GM18526 (cell line): ENCODE measurements around the gene CHN1.

Experiments used
- POLR2A ChIP-seq: IDR thresholded peaks from 3 replicates; pipeline ENCODE4 v1.6.1; 2011; ENCODE audit not compliant: insufficient read length; ENCODE audit errors: extremely low read depth

CHN1 gene, protein sequence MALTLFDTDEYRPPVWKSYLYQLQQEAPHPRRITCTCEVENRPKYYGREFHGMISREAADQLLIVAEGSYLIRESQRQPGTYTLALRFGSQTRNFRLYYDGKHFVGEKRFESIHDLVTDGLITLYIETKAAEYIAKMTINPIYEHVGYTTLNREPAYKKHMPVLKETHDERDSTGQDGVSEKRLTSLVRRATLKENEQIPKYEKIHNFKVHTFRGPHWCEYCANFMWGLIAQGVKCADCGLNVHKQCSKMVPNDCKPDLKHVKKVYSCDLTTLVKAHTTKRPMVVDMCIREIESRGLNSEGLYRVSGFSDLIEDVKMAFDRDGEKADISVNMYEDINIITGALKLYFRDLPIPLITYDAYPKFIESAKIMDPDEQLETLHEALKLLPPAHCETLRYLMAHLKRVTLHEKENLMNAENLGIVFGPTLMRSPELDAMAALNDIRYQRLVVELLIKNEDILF

DNA sequence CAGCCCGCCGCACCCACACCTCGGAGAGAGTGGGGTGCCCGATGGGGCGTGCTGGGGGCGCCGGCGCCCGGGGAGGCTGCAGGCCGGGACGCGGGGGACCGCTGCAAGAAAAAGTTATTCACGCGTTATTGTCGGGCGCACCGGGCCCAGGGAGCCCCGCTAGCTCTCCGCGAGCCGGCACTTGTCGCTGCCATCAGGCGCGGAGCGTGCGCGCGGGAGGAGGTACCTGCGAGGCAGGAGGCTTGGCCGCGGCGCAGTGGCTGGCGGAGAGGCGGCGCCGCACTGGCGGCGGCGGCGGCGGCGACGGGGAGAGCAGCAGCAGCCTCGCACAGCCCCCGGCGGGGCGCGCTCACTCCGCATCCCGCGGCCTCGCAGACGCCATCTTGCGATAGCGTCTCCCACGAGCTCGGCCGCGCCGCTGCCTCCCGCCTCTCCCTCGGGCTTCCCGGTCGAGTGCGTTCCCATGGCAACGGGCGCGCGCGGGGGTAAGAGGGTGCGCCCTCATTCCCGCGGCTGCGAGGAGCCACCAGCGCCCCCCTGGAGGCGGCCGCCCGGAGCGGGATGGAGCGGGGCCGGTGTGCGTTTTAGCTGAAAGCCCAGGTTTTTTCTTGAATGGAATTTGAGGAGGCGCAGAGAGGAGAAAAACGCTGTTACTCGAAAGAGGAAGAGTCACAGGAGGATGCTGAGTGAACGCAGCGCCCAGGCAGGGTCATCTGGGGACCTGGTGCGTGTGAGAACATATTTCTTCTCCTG lies at the start of gene CHN1:
CHN1 (minus strand) TSS at position 402 of the 753 bp plus-strand sequence. CDS start 469 bp downstream, outside the sequence.
- TF ChIP-seq POLR2A = no peak

DNA sequence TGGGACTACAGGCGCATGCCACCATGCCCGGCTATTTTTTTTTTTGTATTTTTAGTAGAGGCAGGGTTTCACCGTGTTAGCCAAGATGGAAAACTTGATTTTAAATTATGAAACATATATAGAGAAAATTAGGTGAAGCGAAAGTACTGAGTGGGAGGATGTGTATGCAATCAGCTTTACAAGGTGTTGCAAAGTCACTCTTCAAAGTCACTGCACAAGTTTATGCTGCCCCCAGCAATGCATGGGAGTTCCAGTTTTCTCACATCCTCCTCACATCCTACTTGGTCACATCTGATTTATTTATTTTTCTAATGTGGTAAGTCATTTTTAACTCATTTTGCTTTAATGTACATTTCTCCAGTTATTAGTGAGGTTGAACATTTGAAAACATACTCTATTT lies 49.2 kb upstream of the CHN1 start:
- TF ChIP-seq POLR2A = no peak

DNA sequence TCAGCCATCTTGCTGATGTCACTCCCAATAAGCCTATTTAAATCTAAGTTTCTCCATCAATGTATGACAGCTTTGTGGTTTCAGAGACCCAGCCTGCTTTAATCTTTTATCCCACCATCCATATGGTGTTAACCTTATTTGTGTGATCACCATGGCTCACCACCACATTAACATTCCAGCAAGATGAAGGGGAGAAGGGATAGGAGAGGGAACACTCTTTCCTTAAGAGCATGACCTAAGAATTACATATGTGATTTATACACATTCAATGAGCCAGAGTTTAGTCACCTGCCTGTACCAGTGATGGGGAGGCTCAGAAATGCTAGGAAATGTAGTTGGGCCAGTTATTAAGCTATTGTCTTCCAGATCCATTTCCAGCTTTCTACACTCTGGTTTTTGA lies 44.5 kb upstream of the CHN1 start:
- TF ChIP-seq POLR2A = no peak

DNA sequence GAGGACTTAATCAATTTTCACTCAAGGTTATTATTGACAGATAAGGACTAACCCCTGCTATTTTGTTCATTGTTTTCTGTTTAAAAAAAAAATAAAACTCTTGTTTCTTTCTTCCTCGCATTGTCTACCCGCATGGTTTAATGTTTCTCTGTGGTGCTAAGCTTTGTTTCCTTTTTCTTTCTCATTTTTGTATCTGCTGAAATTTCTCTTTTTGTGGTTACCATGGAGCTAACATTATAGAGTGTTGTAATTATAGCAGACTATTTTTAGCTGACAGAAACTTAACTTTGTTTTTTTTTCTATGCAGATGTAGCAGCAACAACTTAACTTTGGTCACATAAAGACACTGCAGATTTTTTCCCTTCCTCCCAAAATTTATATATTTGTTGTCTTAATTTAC lies 43.1 kb upstream of the CHN1 start:
- no peak for TF ChIP-seq POLR2A

DNA sequence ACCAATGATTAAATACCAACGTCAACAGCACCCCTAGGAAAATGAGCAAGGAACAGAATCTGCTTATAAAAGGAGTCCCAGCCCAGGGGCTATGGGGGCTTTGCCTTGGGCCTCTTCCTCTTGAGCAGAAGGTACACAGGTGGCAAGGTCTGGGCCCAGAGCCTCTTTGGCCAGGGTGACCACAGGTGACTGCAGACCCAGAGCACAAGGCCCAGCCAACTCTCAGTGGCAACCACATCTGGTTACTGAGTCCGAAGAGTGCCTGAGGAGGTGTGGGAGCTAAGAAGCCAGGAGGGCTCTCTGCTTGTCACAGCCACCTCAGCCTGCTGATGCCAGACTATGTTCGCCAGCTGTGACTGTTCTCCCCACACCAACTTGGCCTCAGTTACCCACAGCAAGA lies 34.3 kb upstream of the CHN1 start:
- no peak for TF ChIP-seq POLR2A

DNA sequence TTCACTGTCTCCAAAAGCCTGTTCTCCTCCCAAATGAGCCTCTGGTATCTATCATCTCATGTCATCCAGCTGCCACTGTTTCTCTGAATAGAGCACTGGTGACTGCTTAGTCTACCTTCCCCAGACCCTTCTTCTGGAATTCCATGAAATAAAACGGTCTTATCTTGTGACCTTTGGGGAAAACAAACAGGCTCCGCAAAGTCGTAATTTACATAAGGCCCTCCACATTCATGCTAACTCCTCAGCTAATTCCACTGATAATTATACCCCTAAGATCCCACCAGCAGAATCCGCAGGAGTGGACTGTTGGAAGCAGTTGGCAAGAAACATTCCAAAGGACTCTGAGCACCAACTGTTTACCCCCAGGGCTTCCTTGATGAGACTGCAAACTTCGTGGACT lies 33.9 kb upstream of the CHN1 start:
- no peak for TF ChIP-seq POLR2A

DNA sequence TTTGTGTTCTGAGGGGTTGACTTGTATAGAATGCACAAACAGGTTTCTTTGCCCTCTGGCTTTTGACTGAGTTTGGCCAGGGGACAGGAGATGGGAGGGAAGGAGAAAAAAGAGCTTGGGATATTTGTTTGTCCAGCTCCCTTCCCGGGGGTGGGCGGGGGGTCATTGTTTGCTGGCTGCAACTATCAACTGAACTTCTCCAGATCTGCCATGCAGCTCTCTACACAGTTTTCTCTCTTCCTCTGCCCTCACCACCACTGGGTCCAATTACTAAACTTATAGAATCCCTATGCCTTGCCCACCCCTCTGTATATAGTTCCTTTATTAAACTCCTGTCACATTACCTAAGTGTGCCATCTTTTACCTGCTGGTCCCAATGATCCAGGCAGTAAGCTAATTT lies 32.8 kb upstream of the CHN1 start:
- TF ChIP-seq POLR2A = no peak

DNA sequence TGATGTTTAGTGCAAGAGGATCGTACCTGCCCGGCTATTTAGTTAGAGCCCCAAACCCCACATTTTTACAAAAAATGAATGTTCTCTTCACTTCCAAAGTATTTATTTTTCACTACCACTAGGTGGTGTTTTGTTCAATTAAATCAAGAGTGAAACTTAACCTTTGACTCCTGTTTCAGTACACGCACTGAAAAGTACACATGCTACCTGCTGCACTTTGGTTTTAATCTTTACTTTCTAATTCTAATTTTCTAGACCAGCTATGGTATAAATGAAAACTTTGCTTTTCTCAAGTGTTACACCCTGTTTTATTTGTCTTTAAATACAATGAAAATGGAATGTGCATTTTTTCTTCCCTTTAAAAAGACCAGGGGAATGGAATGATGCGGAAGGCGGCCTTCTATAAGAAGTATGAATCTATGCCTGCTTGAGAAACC lies 31.4 kb upstream of the CHN1 start:
- no peak for TF ChIP-seq POLR2A

DNA sequence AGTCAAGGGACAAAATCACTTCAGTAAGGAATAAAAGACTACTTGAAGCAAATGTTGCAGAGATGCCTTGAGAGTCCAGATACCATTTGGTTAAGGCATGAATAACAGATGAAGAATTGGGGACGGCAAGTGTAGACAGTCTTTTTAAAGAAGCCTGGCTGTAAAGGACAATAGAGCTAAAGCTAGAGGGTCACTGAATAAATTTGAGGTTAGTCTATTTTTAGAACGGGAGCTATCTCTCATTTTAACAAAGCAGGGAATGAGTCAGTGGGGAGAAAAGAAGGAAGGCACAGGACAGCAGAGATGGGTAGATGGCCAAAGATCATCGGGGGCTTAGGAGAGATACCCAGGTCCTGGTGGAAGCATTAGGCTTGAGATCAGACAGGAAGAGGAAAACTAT lies 30.6 kb upstream of the CHN1 start:
- TF ChIP-seq POLR2A = no peak

DNA sequence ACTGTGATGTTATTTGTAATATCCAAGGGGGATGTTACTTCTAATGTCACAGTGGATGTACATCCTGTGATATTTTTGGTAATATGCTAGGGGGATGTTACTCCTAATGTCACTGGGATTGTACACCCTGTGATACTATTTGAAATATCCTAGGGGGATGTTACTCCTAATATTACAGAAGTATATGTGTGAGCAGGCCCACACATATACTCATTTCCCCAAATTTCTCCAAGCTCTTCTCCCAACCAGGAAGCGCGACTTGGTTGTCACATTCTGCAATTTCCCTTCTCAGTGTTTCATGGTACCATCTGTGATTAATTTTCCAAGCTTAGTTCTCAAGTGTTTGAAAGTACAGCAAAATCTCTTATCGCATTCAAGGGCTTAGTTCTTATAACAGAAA lies 29.5 kb upstream of the CHN1 start:
- TF ChIP-seq POLR2A = no peak

DNA sequence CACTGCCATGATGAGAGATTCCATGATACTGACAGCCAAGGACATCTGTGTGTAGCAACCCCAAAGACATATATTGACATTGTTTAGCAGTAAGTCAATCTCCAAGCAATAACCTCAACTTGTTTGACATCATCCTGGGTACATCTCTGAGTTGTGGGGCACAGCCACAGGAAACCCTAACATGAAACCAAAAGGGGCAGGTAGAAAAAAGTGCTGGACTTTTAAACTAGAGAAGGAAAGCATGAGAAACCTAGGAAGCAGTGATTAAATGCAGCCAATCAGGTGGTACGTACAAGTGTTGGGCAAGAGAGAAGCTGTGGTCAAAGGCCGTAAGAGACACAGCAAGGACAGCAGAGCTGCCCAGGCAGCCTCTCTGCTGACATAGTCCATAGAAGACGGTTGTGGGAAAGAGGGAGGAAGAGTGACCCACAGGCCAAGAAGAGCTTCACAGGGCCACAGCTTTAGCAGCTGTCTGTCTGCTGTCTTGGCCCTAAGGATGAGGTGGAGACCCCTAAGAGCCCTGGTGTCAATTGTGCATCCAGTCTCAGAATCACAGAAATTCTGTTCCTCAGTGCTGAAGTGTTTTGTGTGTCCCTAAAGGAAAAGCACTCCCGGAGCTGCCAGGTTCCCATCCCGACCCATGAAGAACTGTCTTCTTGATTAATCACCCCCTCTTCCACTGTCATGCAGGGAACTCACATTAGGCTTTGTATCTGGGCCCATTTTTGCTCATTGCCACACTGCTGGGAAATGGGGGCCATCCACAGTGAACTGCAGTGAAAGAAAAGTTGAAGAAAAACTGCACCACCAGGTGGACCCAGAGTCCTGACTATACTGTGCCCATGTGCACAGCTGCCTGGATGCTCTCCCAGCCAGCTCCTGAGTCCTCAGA lies 25.4 kb upstream of the CHN1 start:
- TF ChIP-seq POLR2A = no peak

DNA sequence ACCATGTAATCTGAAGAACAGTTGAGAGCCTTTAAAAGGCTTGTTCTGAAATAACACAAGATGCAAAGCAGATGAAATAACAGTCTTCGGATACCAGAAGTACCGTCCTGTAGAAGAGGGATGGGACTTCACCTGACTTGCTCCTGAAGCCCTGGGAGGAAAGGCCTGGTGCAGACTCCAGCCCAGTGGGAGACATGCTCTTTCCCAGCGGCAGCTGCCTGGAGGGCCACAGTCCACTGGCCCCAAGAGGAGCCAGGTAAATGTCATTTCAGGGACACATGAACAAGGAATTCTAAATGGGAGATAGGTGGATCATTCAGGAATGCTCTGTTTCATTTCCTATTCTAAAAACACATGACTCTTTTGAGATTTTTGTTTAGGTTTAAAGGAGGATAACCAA lies 22.6 kb upstream of the CHN1 start:
- TF ChIP-seq POLR2A = no peak

DNA sequence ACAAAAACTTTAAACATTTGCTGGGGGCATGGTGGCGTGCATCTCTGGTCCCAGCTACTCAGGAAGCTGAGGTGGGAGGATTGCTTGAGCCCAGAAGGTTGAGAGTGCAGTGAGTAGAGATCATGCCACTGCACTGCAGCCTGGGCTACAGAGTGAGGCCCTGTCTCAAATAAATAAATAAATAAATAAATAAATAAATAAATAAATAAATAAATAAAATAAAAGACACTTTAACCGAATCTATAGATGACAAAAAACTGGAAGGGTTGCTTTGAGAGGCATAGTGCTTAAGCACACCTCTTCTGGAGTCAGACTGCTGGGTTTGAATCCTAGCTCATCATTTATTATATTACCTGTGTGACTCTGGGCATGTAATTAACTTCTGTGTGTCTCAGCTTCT lies 21.2 kb upstream of the CHN1 start:
- no peak for TF ChIP-seq POLR2A

DNA sequence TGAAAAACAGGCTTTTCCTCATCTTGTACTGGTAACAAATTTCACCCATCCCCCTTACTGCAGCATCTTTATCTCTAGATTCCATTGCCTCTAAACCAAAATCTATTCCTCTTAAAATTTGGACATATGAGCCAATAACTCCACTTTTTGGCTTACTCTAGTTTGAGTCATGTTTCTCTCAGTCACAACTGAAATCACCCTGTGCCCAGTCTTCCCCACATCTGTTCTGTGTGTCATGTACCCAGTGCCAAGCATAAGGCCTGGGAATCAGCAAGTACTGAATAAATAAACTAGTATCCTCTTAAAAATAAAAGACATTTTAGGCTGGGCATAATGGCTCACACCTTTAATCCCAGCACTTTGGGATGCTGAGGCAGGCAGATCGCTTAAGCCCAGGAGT lies 20.8 kb upstream of the CHN1 start:
- TF ChIP-seq POLR2A = no peak

DNA sequence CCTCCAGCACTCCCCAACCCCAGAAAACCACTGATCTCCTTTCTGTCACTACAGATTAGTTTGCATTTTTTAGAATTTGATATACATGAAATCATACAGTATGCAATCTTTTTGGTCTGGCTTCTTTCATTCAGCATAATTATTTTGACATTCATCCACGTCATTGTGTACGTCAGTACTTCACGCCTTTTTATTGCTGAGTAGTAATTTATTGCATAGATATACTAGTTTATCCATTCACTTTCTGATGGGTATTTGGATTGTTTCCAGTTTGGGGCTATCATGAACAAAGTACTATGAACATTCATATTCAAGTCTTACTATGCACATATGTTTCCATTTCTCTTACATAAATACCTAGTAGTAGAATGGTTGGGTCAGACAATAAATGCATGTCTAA lies 20.1 kb upstream of the CHN1 start:
- no peak for TF ChIP-seq POLR2A
